Mononuclear cell (primary cell): ENCODE measurements around the gene C1orf141. TPM values are rescaled to one million over a fixed set of nuclear protein-coding genes. Genes with fewer than 3 reads are reported as not detected.

Source experiments
- H3K27me3 ChIP-seq: 2 replicates; pipeline ENCODE4 v1.6.0; 2011; ENCODE audit warnings: low read length, control low read depth; ENCODE audit not compliant: insufficient read depth
- H3K4me1 ChIP-seq: 2 replicates; pipeline ENCODE4 v1.5.1; 2011; ENCODE audit warnings: mild to moderate bottlenecking, low read length, control low read depth; ENCODE audit not compliant: insufficient read depth
- H3K4me3 ChIP-seq: 2 replicates; pipeline ENCODE4 v1.5.1; 2011; ENCODE audit warnings: mild to moderate bottlenecking, low read length, moderate library complexity
- H3K9me3 ChIP-seq: 2 replicates; pipeline ENCODE4 v1.5.1; 2011; ENCODE audit warnings: low read depth, mild to moderate bottlenecking, control low read depth, low read length
- total RNA-seq: library from RNA; depleted of rRNA; stranded (reverse); fragments of >200 nt; gene quantifications from one replicate; pipeline ENCODE4 v1.2.3, GENCODE V29; 2012

C1orf141 gene
- total RNA-seq, result under 0.01 TPM

GRCh38 chr1:67134695-67135094 lies at the start of gene C1orf141:
C1orf141 (minus strand) TSS chr1:67134970; CDS start chr1:67127240, 7,730 bp downstream.
- H3K4me1 ChIP-seq, result peaks cover 10% of the 10 kb centered on the region
- peaks cover 6% of the 10 kb centered on the region for H3K27me3 ChIP-seq
- H3K9me3 ChIP-seq, result no peaks in the 10 kb centered on the region
- no peak within 1 kb of the TSS for H3K4me3 ChIP-seq

DNA sequence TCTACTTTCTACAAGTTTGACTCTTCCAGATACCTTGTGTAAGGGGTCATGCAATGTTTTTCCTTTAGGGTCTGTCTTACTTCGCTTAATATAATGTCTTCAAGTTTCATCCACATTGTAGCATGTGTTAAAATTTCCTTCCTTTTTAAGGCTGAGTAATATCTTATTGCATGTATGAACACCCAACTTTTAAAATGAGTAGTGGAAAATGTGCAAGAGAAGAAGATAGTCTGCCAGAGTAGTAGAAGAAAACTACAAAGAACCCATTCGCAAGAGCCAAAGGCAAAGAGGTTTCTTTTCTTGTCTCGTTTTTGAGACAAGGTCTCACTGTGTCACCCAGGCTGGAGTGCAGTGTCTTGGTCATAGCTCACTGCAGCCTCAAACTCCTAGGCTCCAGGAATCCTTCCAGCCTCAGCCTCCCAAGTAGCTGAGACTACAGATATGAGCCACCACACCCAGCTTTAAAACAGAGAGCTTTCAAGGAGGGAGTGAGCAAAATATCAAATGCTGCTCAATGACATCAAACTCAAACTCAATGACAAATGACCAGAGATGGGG lies 40.8 kb upstream of the C1orf141 start:
- Histone ChIP-seq H3K4me3 (no peak overlapping the region), H3K27me3 (no peaks in the 10 kb centered on the region), H3K9me3 (no peaks in the 10 kb centered on the region), H3K4me1 (peaks cover 9% of the 10 kb centered on the region)

GRCh38 chr1:67174716-67175284 lies 40.0 kb upstream of the C1orf141 start:
- H3K9me3 ChIP-seq, result no peaks in the 10 kb centered on the region
- H3K4me3 ChIP-seq, result no peak overlapping the region
- peaks cover 10% of the 10 kb centered on the region for H3K4me1 ChIP-seq

GRCh38 chr1:67173988-67174387 lies 39.2 kb upstream of the C1orf141 start:
- no peaks in the 10 kb centered on the region for H3K9me3 ChIP-seq
- H3K4me1 ChIP-seq, result peaks cover 10% of the 10 kb centered on the region
- no peaks in the 10 kb centered on the region for H3K27me3 ChIP-seq
- H3K4me3 ChIP-seq, result no peak overlapping the region

More at GRCh38 chr1:67174716-67175284, 40.0 kb upstream of the C1orf141 start:
- no peaks in the 10 kb centered on the region for H3K27me3 ChIP-seq

- Histone ChIP-seq H3K9me3 (no peaks in the 10 kb centered on the region), H3K27me3 (no peaks in the 10 kb centered on the region), H3K4me1 (peaks cover 10% of the 10 kb centered on the region), H3K4me3 (no peak overlapping the region)
Measured at GRCh38 chr1:67171978-67172377, 37.2 kb upstream of the C1orf141 start.

DNA sequence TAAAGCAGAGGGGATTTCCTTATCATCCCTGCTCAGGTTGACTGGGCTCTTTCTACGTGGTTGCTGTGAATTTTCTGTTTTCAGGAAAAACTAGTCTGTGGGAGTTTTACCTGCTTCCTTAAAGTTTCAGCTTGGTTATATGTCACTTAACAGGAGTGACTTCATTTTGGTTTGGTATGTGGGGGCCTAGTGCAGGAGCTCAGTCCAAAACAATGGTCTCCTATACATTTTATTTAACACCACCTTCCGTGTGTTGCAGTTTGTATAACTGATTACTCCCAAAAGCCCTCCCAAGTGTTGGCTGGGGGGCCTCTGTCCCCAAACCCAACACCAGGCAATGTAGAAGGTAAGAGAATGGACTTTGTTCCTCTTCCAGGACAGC lies 36.8 kb upstream of the C1orf141 start:
- peaks cover 10% of the 10 kb centered on the region for H3K4me1 ChIP-seq
- H3K9me3 ChIP-seq, result no peaks in the 10 kb centered on the region
- H3K4me3 ChIP-seq, result no peak overlapping the region
- H3K27me3 ChIP-seq, result no peaks in the 10 kb centered on the region

DNA sequence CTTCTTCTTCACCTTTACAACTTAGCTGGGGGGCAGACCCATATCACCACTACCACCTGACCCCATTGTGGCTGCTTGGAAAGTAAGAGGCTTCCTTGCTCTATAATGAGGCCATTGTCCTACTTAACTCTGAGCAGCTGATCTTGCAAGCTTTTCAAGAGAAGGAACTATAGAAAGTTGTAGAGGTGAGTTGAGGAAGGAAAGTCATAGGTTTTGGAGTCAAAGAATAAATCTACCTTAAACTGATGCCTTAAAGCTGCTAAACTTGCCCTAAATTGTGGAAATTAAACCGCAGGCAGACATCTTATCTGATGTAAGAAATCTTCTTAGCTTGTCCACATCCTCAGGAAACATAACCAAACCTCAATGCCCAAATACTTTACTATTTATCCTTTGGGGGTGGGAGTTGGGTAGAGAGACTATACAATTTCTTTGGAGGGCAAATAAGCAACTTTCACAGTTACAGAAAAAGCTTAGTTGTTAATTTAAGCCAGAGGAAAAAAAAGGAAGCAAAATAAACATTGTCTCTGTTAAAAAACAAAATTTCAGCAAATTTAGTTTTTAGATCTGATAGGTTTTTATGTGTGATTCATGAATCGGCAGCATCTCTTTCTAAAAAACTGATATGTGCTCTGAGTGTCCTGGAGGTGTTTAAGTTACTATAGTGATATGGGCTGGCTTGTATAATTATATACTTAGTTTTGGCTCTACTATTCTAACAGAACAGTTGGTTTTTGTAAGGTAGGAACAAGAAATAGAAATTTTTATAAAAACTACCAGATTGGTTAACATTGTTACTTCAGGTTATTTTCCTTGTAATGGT lies 36.2 kb upstream of the C1orf141 start:
- H3K4me1 ChIP-seq, result peaks cover 10% of the 10 kb centered on the region
- no peaks in the 10 kb centered on the region for H3K27me3 ChIP-seq
- H3K9me3 ChIP-seq, result no peaks in the 10 kb centered on the region
- no peak overlapping the region for H3K4me3 ChIP-seq

DNA sequence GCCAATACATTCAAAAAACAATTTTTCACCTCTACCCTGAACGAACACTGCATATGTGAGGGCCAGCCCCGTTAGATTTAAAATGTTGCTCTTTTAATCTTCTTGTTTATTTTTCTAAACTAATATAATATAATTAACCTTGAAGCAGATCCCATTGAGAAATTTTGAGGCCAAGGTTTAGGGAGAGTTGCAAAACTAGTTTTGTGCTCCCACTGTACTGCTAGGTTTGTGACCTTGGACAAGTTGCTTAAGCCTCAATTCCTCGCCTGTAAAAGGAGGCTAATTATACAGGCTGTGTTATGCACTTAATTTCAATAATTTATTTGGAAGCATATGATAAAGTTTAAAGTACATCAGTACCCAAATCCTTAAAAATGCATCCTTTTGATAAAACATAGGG lies 35.2 kb upstream of the C1orf141 start:
- Histone ChIP-seq H3K4me1 (peaks cover 10% of the 10 kb centered on the region), H3K4me3 (no peak overlapping the region), H3K27me3 (no peaks in the 10 kb centered on the region), H3K9me3 (no peaks in the 10 kb centered on the region)

DNA sequence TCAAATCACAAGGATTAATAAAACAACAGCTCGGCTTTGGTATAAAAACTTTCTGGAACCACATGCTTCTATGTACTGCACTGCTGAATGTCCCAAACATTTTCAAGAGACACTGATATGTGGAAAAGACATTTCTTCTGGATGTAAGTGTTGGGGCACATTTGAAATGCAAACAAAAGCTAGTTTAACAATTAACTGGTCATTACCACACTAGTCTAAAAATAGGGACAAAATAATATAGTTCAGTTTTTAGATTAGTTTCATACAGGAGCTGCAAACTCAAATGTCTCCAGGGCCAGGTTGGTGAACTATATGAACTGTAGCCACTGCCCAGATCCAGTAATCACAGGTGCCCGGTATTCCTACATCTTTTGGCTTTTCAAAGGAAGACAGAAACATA lies 34.7 kb upstream of the C1orf141 start:
- no peaks in the 10 kb centered on the region for H3K27me3 ChIP-seq
- no peaks in the 10 kb centered on the region for H3K9me3 ChIP-seq
- H3K4me3 ChIP-seq, result no peak overlapping the region
- H3K4me1 ChIP-seq, result peaks cover 10% of the 10 kb centered on the region

GRCh38 chr1:67166196-67166595 lies 31.4 kb upstream of the C1orf141 start, which contains the start of gene IL23R:
IL23R (plus strand) TSS chr1:67166454; CDS start chr1:67168121, 1,667 bp downstream.
- Histone ChIP-seq H3K27me3 (no peaks in the 10 kb centered on the region), H3K4me1 (peaks cover 3% of the 10 kb centered on the region), H3K4me3 (no peak within 1 kb of the TSS), H3K9me3 (no peaks in the 10 kb centered on the region)

- Histone ChIP-seq H3K9me3 (no peaks in the 10 kb centered on the region), H3K27me3 (no peaks in the 10 kb centered on the region), H3K4me3 (no peak overlapping the region), H3K4me1 (peaks cover 1% of the 10 kb centered on the region)
Measured at GRCh38 chr1:67165468-67166041, 30.8 kb upstream of the C1orf141 start.

DNA sequence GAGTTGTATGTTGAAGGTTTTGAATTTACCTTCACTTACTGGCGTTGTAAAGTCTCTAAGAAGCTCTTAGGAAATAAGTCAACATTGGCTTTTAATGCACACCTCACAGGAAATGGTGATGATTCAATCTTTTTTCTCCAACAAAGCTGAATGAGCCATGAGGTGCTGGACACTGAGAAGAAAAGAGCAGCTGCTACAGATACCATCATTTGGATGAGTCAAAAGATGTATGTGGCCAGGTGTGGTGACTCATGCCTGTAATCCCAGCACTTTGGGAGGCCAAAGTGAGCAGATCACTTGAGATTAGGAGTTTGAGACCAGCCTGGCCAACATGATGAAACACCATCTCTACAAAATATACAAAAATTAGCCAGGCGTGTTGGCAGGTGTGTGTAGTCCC lies 28.2 kb upstream of the C1orf141 start:
- no peaks in the 10 kb centered on the region for H3K27me3 ChIP-seq
- H3K4me1 ChIP-seq, result no peaks in the 10 kb centered on the region
- no peak overlapping the region for H3K4me3 ChIP-seq
- no peaks in the 10 kb centered on the region for H3K9me3 ChIP-seq

GRCh38 chr1:67159233-67159632 lies 24.5 kb upstream of the C1orf141 start:
- Histone ChIP-seq H3K4me3 (no peak overlapping the region), H3K9me3 (no peaks in the 10 kb centered on the region), H3K27me3 (no peaks in the 10 kb centered on the region), H3K4me1 (no peaks in the 10 kb centered on the region)

DNA sequence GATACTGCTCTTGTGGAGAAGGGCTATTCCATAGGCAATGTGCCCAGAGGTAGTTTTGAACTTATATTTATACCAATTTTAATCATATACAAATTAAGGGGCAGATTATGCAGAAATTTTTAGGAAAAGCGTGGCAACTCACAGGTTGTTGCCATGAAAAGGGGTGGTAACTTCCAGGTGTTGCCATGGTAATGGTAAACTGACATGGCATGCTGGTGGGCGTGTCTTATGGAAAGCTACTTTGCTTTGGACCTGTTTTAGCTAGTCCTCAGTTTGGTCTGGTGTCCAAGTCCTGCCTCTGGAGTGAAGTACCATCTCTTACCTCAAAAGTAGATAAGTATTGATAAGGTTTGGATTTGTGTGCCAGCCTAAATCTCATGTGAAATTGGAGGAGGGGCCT lies 23.6 kb upstream of the C1orf141 start:
- Histone ChIP-seq H3K4me3 (no peak overlapping the region), H3K9me3 (no peaks in the 10 kb centered on the region), H3K27me3 (no peaks in the 10 kb centered on the region), H3K4me1 (no peaks in the 10 kb centered on the region)

DNA sequence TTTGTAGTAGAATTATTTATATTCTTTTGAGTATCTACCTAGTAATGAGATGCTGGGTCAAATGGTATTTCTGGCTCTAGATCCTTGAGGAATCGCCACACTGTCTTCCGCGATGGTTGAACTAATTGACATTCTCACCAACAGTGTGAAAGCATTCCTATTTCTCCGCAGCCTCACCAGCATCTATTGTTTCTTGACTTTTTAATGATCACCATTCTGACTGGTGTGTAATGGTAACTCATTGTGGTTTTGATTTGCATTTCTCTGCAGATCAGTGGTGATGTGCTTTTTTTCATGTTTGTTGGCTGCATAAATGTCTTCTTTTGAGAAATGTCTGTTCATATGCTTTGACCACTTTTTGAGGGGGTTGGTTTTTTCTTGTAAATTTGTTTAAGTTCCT lies 16.2 kb upstream of the C1orf141 start:
- no peak overlapping the region for H3K4me3 ChIP-seq
- peaks cover 8% of the 10 kb centered on the region for H3K4me1 ChIP-seq
- no peaks in the 10 kb centered on the region for H3K27me3 ChIP-seq
- H3K9me3 ChIP-seq, result no peaks in the 10 kb centered on the region
